Adrenal gland (tissue), 12 donors: ENCODE results near the gene DOP1A. TPM values are rescaled to one million over a fixed set of nuclear protein-coding genes. Genes with fewer than 3 reads are reported as not detected.

Experiments
- DNase-seq, 7 donors: peaks; one replicate each; pipeline ENCODE4 v3.0.0-alpha.2; 2019 to 2020
- H3K27ac ChIP-seq, 5 donors: fragments of 200-600 bp; sonication (generic) in 4 of 5; 1 replicate in 3 of 5; 2 replicates in 2 of 5; pipeline versions ENCODE4 v1.5.1 to v1.8.0; 2016 to 2020; ENCODE audit warnings: mild to moderate bottlenecking in 1 of 5
- H3K27me3 ChIP-seq: fragments of 200-600 bp; 2 replicates; pipeline ENCODE4 v1.8.0; 2021
- H3K36me3 ChIP-seq, 2 donors: fragments of 200-600 bp; replicated peaks in 1 of 2; 1 replicate in 1 of 2; 2 replicates in 1 of 2; pipeline versions ENCODE4 v1.5.1 to v1.8.0; 2018 to 2022
- H3K4me1 ChIP-seq, 2 donors: fragments of 200-600 bp; replicated peaks in 1 of 2; 1 replicate in 1 of 2; 2 replicates in 1 of 2; pipeline versions ENCODE4 v1.5.1 to v1.8.0; 2018 to 2021
- H3K4me3 ChIP-seq, 4 donors: fragments of 200-600 bp; sonication (generic) in 3 of 4; one replicate each; pipeline ENCODE4 v1.5.1; 2016 to 2018
- H3K9me3 ChIP-seq, 3 donors: fragments of 200-600 bp; sonication (generic) in 1 of 3; replicated peaks in 1 of 3; 1 replicate in 2 of 3; 2 replicates in 1 of 3; pipeline versions ENCODE4 v1.5.1 to v1.8.0; 2016 to 2021
- POLR2A ChIP-seq, 2 donors: fragments of 450-650 bp; IDR thresholded peaks; one replicate each; pipeline ENCODE4 v1.6.1; 2017; ENCODE audit warnings: antibody characterized with exemption in 2 of 2, mild to moderate bottlenecking in 2 of 2, moderate library complexity in 1 of 2
- WGBS, 4 donors: extraction: QIAGEN DNeasy Blood & Tissue Kit in 2 of 4; methylation state at CpG; one replicate each; pipeline versions ENCODE4 v1.1.5 to v1.1.7; 2013 to 2017; 5-methylcytosine and 5-hydroxymethylcytosine counted together
- intact Hi-C, 2 donors: fragments of 100-400 bp; cut with DNase I; formaldehyde crosslinking; loops; one replicate each; pipeline versions ENCODE4 v1.14.1 to v1.15.0; 2022 to 2023
- polyA plus RNA-seq, 3 donors: library from polyadenylated mRNA; stranded (reverse); fragments of 200-250 nt in 2 of 3; fragments of 350-450 nt in 1 of 3; fragmentation: Illumina TruSeq in 1 of 3; extraction: RNeasy Lipid Tissue Mini Kit (QIAGEN cat#74804) in 1 of 3; gene quantifications; one replicate each; pipeline ENCODE4 v1.2.3, GENCODE V29; 2013 to 2014
- total RNA-seq, 9 donors: library from RNA; depleted of rRNA in 4 of 9; stranded (reverse); fragments of >200 nt in 4 of 9; fragments of 120-200 nt in 1 of 9; fragmentation: NEBNext Ultra II Directional in 1 of 9; extraction: Animal tissue kit (Norgen Biotek cat#: 25700) in 1 of 9; gene quantifications; one replicate each; pipeline versions ENCODE4 v1.1.0 to v1.2.4, GENCODE V29; 2013 to 2023
- TF ChIP-seq, protein P1 (sequence below), 6 experiments: fragments of 450-650 bp in 4 of 6; fragments of 200-600 bp in 2 of 6; sonication (generic) in 1 of 6; IDR thresholded peaks; 1 replicate in 5 of 6; 2 replicates in 1 of 6; pipeline versions ENCODE4 v1.5.1 to v1.8.0; 2016 to 2021; ENCODE audit warnings: antibody characterized with exemption in 6 of 6, mild to moderate bottlenecking in 2 of 6, moderate library complexity in 1 of 6
- donor health status: healthy with polysubstance abuse.
- donor health status: Bipolar disorder and iron deficiency.
- donor health status: DM: yes; HTN: yes; CAD: no.
- donor health status: DM: no; HTN: no; CAD: no.
- donor health status: DM: no; HTN: no; CAD: no.
- donor health status: DM: yes; HTN: yes; CAD: no.

Gene DOP1A
- total and polyA plus RNA-seq, 12 donors, result 11.3 to 33.6 (median 17.8) TPM

DNA sequence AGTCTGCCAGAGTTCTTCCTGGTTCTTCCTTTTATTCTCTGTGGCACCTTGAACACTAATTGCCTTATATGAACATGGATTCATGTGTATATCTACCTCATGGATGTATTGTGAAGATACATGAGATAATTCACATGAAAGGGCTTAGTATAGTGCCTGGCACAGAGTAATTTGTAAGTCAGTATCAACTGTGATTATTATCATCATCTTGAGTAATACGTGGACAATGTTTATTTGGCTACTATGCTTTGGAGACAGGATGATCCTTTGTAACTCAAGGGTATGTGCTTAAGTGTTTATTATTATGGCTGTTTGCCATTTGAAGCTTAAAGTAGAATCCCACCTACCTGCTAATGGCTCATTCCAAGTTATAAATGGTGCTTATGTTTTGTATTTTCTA, 16.0 kb downstream of the DOP1A start:
- no peak for TF ChIP-seq POLR2A (IDR thresholded peaks at IDR 0.05)
- 68 to 89% (median 74%) methylated on average over 1 of the region's 1 CpG for WGBS, 4 donors
- no peak overlapping the region for H3K4me3 ChIP-seq
- H3K27me3 ChIP-seq, result no peaks in the 10 kb centered on the region
- intact Hi-C loops, result loop anchor here in 1 of 2 donors (10.0 kb wide), 1 partner anchor 121 kb away; no protein-coding TSS in a partner anchor
- no peak for DNase-seq
- H3K36me3 ChIP-seq, result no peaks in the 10 kb centered on the region
- no peaks in the 10 kb centered on the region for H3K4me1 ChIP-seq
- no peak overlapping the region for H3K27ac ChIP-seq
- H3K9me3 ChIP-seq, result no peaks in the 10 kb centered on the region

DNA sequence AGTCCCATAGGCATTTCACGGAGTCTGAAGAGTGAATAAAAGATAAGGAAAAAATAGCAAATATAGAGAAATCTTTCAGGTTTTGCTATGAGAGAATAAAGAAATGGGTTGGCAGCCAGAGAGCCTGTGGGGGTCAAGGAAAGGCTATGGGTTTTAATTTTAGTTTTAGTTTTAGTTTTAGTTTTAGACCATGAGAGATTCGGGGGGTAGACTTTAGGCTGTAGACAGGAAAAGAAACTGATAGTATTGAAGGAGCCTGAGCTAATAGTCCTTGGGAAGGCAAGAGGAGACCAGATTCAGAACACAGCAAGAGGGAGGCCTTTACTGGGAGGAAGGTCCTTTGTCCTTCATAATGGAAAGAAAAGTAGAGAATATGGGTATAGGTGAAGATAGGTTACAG, 19.3 kb downstream of the DOP1A start:
- TF ChIP-seq POLR2A (IDR thresholded peaks at IDR 0.05), result no peak
- TF ChIP-seq, protein P1, sequence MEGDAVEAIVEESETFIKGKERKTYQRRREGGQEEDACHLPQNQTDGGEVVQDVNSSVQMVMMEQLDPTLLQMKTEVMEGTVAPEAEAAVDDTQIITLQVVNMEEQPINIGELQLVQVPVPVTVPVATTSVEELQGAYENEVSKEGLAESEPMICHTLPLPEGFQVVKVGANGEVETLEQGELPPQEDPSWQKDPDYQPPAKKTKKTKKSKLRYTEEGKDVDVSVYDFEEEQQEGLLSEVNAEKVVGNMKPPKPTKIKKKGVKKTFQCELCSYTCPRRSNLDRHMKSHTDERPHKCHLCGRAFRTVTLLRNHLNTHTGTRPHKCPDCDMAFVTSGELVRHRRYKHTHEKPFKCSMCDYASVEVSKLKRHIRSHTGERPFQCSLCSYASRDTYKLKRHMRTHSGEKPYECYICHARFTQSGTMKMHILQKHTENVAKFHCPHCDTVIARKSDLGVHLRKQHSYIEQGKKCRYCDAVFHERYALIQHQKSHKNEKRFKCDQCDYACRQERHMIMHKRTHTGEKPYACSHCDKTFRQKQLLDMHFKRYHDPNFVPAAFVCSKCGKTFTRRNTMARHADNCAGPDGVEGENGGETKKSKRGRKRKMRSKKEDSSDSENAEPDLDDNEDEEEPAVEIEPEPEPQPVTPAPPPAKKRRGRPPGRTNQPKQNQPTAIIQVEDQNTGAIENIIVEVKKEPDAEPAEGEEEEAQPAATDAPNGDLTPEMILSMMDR (IDR thresholded peaks at IDR 0.05), result no peak
- Histone ChIP-seq H3K4me3 (no peak overlapping the region), H3K27ac (no peak overlapping the region), H3K36me3 (no peaks in the 10 kb centered on the region), H3K27me3 (no peaks in the 10 kb centered on the region), H3K4me1 (no peaks in the 10 kb centered on the region), H3K9me3 (no peaks in the 10 kb centered on the region)
- DNase-seq, result no peak
- intact Hi-C loops, result loop anchor here in 1 of 2 donors (10.0 kb wide), 1 partner anchor 118 kb away; no protein-coding TSS in a partner anchor
- 70 to 79% (median 76%) methylated on average over 2 of the region's 2 CpGs for WGBS, 4 donors

DNA sequence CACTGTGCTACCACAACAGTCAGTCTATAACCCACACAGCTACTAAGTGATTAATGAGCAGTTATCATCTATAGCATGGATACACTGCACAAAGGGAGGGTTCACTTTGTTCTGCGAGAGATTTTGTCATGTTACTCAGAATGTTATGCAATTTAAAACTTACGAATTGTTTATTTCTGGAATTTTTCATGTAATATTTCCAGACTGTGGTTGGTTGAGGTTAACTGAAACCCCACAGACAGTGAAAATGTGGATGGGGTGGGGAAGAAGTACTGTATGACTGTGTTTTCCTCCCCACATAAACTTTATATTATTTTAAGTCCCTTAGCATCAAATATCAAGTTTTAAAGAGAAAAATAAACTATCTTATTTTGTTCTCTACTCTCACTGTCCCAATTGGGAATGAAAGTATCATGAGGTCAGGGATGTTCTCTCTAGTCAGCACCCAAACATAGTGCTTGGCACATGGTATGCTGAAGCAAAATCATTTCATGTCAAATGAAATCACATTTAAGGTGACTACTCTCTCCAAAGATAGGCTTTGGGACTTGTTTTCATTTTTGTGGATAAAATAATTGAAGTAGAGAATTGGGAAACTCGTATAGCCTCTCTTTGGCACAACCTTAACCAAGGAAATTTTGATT, 25.4 kb downstream of the DOP1A start:
- Histone ChIP-seq H3K27me3 (no peaks in the 10 kb centered on the region), H3K36me3 (no peaks in the 10 kb centered on the region), H3K4me3 (no peak overlapping the region), H3K9me3 (no peaks in the 10 kb centered on the region), H3K4me1 (peaks cover 0 to 5% of the 10 kb centered on the region in 2 donors), H3K27ac (no peak overlapping the region)
- WGBS, 4 donors, result 65 to 75% (median 69%) methylated on average over 3 of the region's 3 CpGs
- DNase-seq, result no peak
- intact Hi-C loops, result no loop called here
- no peak for TF ChIP-seq POLR2A (IDR thresholded peaks at IDR 0.05)
- TF ChIP-seq, protein P1 (IDR thresholded peaks at IDR 0.05), result no peak

DNA sequence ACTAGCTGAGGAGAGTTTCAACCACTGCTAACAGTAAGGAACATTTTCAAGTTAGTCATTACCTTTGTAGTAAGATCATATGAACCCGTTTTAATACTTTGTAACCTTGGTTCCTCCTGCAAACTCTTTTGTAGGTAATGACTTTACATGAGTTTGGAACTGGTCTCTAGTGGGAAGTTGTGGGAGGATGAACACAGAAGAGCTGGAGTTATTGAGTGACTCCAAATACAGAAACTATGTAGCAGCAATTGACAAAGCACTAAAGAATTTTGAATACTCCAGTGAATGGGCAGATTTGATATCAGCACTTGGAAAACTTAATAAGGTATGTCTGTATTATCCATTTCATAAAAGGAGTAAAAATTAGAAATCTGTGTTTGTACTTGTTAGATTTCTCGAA, 29.3 kb downstream of the DOP1A start:
- Histone ChIP-seq H3K36me3 (no peaks in the 10 kb centered on the region), H3K4me1 (peaks cover 0 to 5% of the 10 kb centered on the region in 2 donors), H3K27me3 (no peaks in the 10 kb centered on the region), H3K4me3 (no peak overlapping the region), H3K9me3 (no peaks in the 10 kb centered on the region), H3K27ac (no peak overlapping the region)
- TF ChIP-seq, protein P1 (IDR thresholded peaks at IDR 0.05), result no peak
- TF ChIP-seq POLR2A (IDR thresholded peaks at IDR 0.05), result no peak
- no peak for DNase-seq
- intact Hi-C loops, result no loop called here
- WGBS, 4 donors, result 75 to 82% (median 80%) methylated on average over 2 of the region's 2 CpGs

DNA sequence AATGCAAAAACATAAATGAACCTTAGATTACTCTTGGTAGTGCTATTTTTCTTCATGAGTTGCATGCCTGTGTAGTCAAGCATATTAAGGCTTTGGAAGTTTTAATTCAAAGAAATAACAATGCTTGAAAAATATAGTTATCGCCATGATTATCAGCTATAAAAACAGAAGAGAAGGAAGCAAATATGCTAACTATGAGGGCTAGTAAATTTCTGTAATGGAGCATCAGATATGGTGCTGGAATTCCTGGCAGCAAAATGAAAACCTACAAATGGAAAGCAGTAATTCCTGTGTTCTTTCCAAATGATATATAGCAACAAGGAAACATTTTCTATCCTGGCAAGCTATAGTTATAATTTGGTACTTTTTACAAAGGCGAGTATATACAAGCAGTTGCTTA, 29.7 kb downstream of the DOP1A start:
- H3K36me3 ChIP-seq, result no peaks in the 10 kb centered on the region
- 84 to 90% (median 86%) methylated on average over 2 of the region's 2 CpGs for WGBS, 4 donors
- H3K9me3 ChIP-seq, result no peaks in the 10 kb centered on the region
- H3K27me3 ChIP-seq, result no peaks in the 10 kb centered on the region
- no peak overlapping the region for H3K4me3 ChIP-seq
- no peak overlapping the region for H3K27ac ChIP-seq
- intact Hi-C loops, result no loop called here
- no peak for DNase-seq
- H3K4me1 ChIP-seq, result peaks cover 0 to 5% of the 10 kb centered on the region in 2 donors
- no peak for TF ChIP-seq POLR2A (IDR thresholded peaks at IDR 0.05)
- TF ChIP-seq, protein P1 (IDR thresholded peaks at IDR 0.05), result no peak
